WTC11 (cell line): ENCODE results near the gene ZNF680.
"Not testable (repeated sequence)": the region's sequence is repeated elsewhere in the genome, so short reads cannot be mapped to it uniquely, and the experiment has no call there.

ENCODE experiments used
- ARID4B ChIP-seq: sonication (generic); formaldehyde crosslinking; IDR thresholded peaks from 2 replicates; pipeline ENCODE4 v1.8.0; 2023; ENCODE audit warnings: missing genetic modification reagents, mild to moderate bottlenecking, borderline replicate concordance
- ATF1 ChIP-seq: sonication (generic); formaldehyde crosslinking; IDR thresholded peaks from 2 replicates; pipeline ENCODE4 v1.8.1; 2023; ENCODE audit warnings: mild to moderate bottlenecking, moderate library complexity, missing genetic modification reagents
- ATF3 ChIP-seq: sonication (generic); formaldehyde crosslinking; conservative IDR thresholded peaks from 2 replicates; pipeline ENCODE4 v1.8.1; 2022; ENCODE audit warnings: mild to moderate bottlenecking, missing genetic modification reagents
- CTCF ChIP-seq: fragments of 200-600 bp; IDR thresholded peaks from 2 replicates; pipeline ENCODE4 v1.8.0; 2022; ENCODE audit warnings: antibody characterized with exemption
- FOXP4 ChIP-seq: sonication (generic); formaldehyde crosslinking; IDR thresholded peaks from 2 replicates; pipeline ENCODE4 v1.8.0; 2022; ENCODE audit warnings: mild to moderate bottlenecking, missing genetic modification reagents
- JUN ChIP-seq: sonication (generic); formaldehyde crosslinking; IDR thresholded peaks from 2 replicates; pipeline ENCODE4 v1.8.0; 2023; ENCODE audit warnings: mild to moderate bottlenecking, missing genetic modification reagents
- SP1 ChIP-seq: sonication (generic); formaldehyde crosslinking; conservative IDR thresholded peaks from 2 replicates; pipeline ENCODE4 v1.8.1; 2022; ENCODE audit warnings: missing genetic modification reagents
- TCF7 ChIP-seq: sonication (generic); formaldehyde crosslinking; IDR thresholded peaks from 2 replicates; pipeline ENCODE4 v1.8.0; 2022; ENCODE audit warnings: mild to moderate bottlenecking, low read depth, missing genetic modification reagents, moderate library complexity
- USF2 ChIP-seq: sonication (generic); formaldehyde crosslinking; IDR thresholded peaks from 2 replicates; pipeline ENCODE4 v1.8.1; 2023; ENCODE audit warnings: mild to moderate bottlenecking, missing genetic modification reagents, moderate library complexity
- ZNF138 ChIP-seq: sonication (generic); formaldehyde crosslinking; conservative IDR thresholded peaks from 2 replicates; pipeline ENCODE4 v1.8.1; 2022; ENCODE audit warnings: mild to moderate bottlenecking, moderate library complexity, missing genetic modification reagents

GRCh38 chr7:64554188-64554587 lies 8.7 kb downstream of the ZNF680 start:
- not testable (repeated sequence) for TF ChIP-seq CTCF; JUN; ARID4B; TCF7; ZNF138 (CRISPR knock-in tag); SP1 (CRISPR knock-in tag); ATF3 (CRISPR knock-in tag); FOXP4 (CRISPR knock-in tag); USF2 (CRISPR knock-in tag); ATF1
